Neural crest cell (in vitro differentiated cells): ENCODE measurements around the gene FOXD1. TPM values are rescaled to one million over a fixed set of nuclear protein-coding genes. Genes with fewer than 3 reads are reported as not detected.

ENCODE experiments used
- DNase-seq: peaks from one replicate; pipeline ENCODE4 v3.0.0; 2021; ENCODE audit warnings: low read depth, mixed read lengths, low spot score
- H3K27ac Mint-ChIP-seq: one replicate; pipeline ENCODE4 v1.8.0; 2021; ENCODE audit warnings: mild to moderate bottlenecking, mixed read lengths; ENCODE audit not compliant: unreplicated experiment
- H3K27me3 Mint-ChIP-seq: 2 replicates; pipeline ENCODE4 v1.8.0; 2021; ENCODE audit warnings: low read depth, mild to moderate bottlenecking, mixed read lengths
- H3K36me3 Mint-ChIP-seq: 2 replicates; pipeline ENCODE4 v1.8.0; 2021; ENCODE audit warnings: low read depth, mild to moderate bottlenecking, mixed read lengths
- H3K4me1 Mint-ChIP-seq: 2 replicates; pipeline ENCODE4 v1.8.0; 2021; ENCODE audit warnings: mixed read lengths
- H3K4me3 Mint-ChIP-seq: one replicate; pipeline ENCODE4 v1.8.0; 2021; ENCODE audit warnings: mild to moderate bottlenecking, mixed read lengths
- H3K9me3 Mint-ChIP-seq: 2 replicates; pipeline ENCODE4 v1.8.0; 2021; ENCODE audit warnings: mixed read lengths
- total RNA-seq: library from RNA; stranded (reverse); gene quantifications from 2 replicates; pipeline ENCODE4 v1.2.1, GENCODE V29; 2021
- TF ChIP-seq, protein P1 (sequence below): fragments of 200-600 bp; sonication (generic); conservative IDR thresholded peaks from 2 replicates; pipeline ENCODE4 v1.5.0; 2021; ENCODE audit warnings: antibody characterized with exemption, mild to moderate bottlenecking

The FOXD1 gene
- total RNA-seq, 1 donor from 2014 or later: 0.28 TPM

DNA sequence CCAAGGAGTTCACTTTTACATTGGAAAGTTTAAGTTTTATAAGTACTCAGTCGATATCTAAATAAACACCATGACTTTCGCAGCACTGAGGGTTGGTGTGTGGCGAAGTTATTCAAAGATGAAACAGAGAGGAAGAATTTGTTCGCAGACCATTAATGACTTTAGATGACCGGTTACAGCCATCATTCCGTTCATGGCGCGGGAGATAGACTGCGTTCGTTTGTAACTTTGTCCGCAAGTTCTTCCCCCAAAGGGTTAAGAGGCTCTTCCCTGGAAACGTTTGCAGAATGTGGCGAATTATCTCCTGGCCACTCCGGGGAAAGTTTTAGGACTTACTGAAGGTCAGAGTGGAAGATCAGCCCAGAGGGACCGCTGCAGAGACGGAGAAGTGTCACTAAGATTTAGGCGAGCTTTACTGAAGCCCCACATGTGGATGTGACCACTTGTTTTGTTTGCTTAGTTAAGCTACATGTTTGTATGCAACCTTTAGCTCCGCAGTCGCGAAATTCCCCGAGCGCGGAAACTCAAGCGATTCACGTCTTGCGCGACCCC is 2.2 kb upstream of the FOXD1 start:
- H3K27me3 Mint-ChIP-seq: peaks cover 91% of the 10 kb centered on the region
- peaks cover 17% of the 10 kb centered on the region for H3K4me1 Mint-ChIP-seq
- no peak overlapping the region for H3K27ac Mint-ChIP-seq

GRCh38 chr5:73450137-73450536 is 1.6 kb upstream of the FOXD1 start:
- DNase-seq: no peak
- H3K4me3 Mint-ChIP-seq: no peak overlapping the region
- H3K4me1 Mint-ChIP-seq: peaks cover 17% of the 10 kb centered on the region
- no peaks in the 10 kb centered on the region for H3K9me3 Mint-ChIP-seq
- peaks cover 91% of the 10 kb centered on the region for H3K27me3 Mint-ChIP-seq
- no peak overlapping the region for H3K27ac Mint-ChIP-seq
- peaks cover 3% of the 10 kb centered on the region for H3K36me3 Mint-ChIP-seq
- TF ChIP-seq, protein P1, sequence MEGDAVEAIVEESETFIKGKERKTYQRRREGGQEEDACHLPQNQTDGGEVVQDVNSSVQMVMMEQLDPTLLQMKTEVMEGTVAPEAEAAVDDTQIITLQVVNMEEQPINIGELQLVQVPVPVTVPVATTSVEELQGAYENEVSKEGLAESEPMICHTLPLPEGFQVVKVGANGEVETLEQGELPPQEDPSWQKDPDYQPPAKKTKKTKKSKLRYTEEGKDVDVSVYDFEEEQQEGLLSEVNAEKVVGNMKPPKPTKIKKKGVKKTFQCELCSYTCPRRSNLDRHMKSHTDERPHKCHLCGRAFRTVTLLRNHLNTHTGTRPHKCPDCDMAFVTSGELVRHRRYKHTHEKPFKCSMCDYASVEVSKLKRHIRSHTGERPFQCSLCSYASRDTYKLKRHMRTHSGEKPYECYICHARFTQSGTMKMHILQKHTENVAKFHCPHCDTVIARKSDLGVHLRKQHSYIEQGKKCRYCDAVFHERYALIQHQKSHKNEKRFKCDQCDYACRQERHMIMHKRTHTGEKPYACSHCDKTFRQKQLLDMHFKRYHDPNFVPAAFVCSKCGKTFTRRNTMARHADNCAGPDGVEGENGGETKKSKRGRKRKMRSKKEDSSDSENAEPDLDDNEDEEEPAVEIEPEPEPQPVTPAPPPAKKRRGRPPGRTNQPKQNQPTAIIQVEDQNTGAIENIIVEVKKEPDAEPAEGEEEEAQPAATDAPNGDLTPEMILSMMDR: no peak

More for the DNA sequence above, 2.2 kb upstream of the FOXD1 start:
- peak overlapping the region; percentile 41 for H3K4me3 Mint-ChIP-seq
- peaks cover 3% of the 10 kb centered on the region for H3K36me3 Mint-ChIP-seq
- no peaks in the 10 kb centered on the region for H3K9me3 Mint-ChIP-seq
- peak; percentile 12 for DNase-seq
- TF ChIP-seq, protein P1: no peak

GRCh38 chr5:73447530-73448462 is 781 bp downstream of the FOXD1 start:
- TF ChIP-seq, protein P1: no peak
- Mint-ChIP-seq H3K36me3 (peaks cover 3% of the 10 kb centered on the region), H3K9me3 (no peaks in the 10 kb centered on the region), H3K27ac (no peak overlapping the region), H3K4me1 (peaks cover 21% of the 10 kb centered on the region), H3K4me3 (peak overlapping the region; percentile 91), H3K27me3 (peaks cover 91% of the 10 kb centered on the region)
- DNase-seq: peak; percentile 38

DNA sequence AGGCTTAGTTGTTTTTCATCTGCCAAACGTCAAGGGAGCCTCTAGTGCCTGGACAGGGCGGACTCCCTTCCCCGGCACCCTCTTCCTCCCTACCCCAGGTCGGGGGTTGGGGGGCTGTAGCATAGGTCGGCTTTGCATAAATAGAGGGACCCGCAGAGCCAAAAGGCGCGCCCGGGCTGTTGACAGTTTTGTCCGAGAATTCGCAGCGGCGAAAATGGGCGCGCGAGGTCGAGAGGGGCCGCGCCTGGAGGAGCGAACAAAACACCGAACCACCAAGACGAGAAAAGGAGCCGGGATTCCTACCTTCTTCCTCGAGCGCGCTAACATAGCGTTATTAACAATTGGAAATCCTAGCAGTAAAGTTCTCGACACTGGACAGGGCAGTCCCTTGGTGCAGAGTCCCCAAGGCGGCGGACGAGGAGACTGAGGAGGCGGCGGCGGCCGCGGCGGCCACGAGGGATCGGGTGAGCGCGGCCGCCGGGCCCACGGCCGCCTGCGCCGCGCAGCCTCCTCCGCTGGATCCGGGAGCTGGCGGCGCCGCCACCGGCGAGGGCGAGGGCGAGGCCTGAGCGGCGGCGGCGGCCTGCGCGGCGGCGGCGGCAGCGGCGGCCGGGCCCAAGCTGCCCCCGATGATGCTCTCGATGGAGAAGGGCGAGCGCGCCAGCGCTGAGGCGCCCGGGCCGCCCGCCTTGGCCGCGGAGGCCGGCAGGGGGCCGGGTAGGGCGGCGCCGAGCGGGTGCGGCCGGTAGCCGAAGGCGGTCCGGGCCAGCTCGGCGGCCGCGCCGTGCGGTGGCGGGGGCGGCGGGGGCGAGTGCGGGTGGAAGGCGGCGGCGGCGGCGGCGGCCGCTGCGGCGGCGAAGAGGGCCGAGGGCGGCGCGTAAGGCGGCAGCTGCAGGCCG is 1.7 kb downstream of the FOXD1 start:
- peaks cover 3% of the 10 kb centered on the region for H3K36me3 Mint-ChIP-seq
- TF ChIP-seq, protein P1: no peak
- H3K4me1 Mint-ChIP-seq: peaks cover 21% of the 10 kb centered on the region
- H3K27me3 Mint-ChIP-seq: peaks cover 91% of the 10 kb centered on the region
- H3K27ac Mint-ChIP-seq: no peak overlapping the region
- DNase-seq: no peak
- H3K9me3 Mint-ChIP-seq: no peaks in the 10 kb centered on the region
- peak overlapping the region; percentile 84 for H3K4me3 Mint-ChIP-seq
